Right renal pelvis (tissue), 4 donors: ENCODE measurements around the gene KCNK4. TPM values are rescaled to one million over a fixed set of nuclear protein-coding genes. Genes with fewer than 3 reads are reported as not detected.
"Not testable (repeated sequence)": the region's sequence is repeated elsewhere in the genome, so short reads cannot be mapped to it uniquely, and the experiment has no call there.

Experiments
- DNase-seq, 4 donors: peaks; one replicate each; pipeline ENCODE4 v3.0.0-alpha.2; 2013; ENCODE audit warnings: low read depth in 4 of 4, low spot score in 3 of 4, missing footprints in 1 of 4
- polyA plus RNA-seq, 4 donors: library from polyadenylated mRNA; unstranded; fragments of 120-200 nt; gene quantifications; one replicate each; pipeline ENCODE4 v1.2.1, GENCODE V29; 2013; ENCODE audit not compliant: insufficient read length in 4 of 4

KCNK4 gene
- polyA plus RNA-seq, 4 donors = 0.08 TPM; not detected in 3

- no peak for DNase-seq
These were observed 28.0 kb downstream of the KCNK4 start for GRCh38 chr11:64318766-64319761.

- no peak for DNase-seq
These were observed 29.5 kb downstream of the KCNK4 start for GRCh38 chr11:64320556-64320955.

GRCh38 chr11:64321026-64321425, 29.9 kb downstream of the KCNK4 start:
- DNase-seq = no peak

GRCh38 chr11:64321533-64321932, 30.4 kb downstream of the KCNK4 start:
- DNase-seq = no peak

- DNase-seq = no peak
These were observed 31.8 kb downstream of the KCNK4 start for GRCh38 chr11:64322925-64323260.

GRCh38 chr11:64323373-64323772, 32.3 kb downstream of the KCNK4 start:
- no peak for DNase-seq

GRCh38 chr11:64323984-64324383, 32.9 kb downstream of the KCNK4 start:
- DNase-seq = not testable (repeated sequence)

GRCh38 chr11:64324692-64325469, 33.8 kb downstream of the KCNK4 start:
- no peak for DNase-seq

GRCh38 chr11:64327375-64327774, 36.3 kb downstream of the KCNK4 start:
- no peak for DNase-seq

GRCh38 chr11:64327993-64328392, 36.9 kb downstream of the KCNK4 start:
- DNase-seq = no peak

GRCh38 chr11:64330888-64331287, 39.8 kb downstream of the KCNK4 start:
- no peak for DNase-seq

GRCh38 chr11:64331569-64332371, 40.7 kb downstream of the KCNK4 start:
- no peak for DNase-seq

- no peak for DNase-seq
These were observed 42.5 kb downstream of the KCNK4 start for GRCh38 chr11:64333556-64333955.

GRCh38 chr11:64334764-64335735, 43.9 kb downstream of the KCNK4 start:
- no peak for DNase-seq

- DNase-seq = no peak
These were observed 46.6 kb downstream of the KCNK4 start for GRCh38 chr11:64337538-64338249.

- DNase-seq = no peak
These were observed 47.6 kb downstream of the KCNK4 start for GRCh38 chr11:64338716-64339115.

- no peak for DNase-seq
These were observed 48.2 kb downstream of the KCNK4 start for GRCh38 chr11:64339286-64339685.

GRCh38 chr11:64339754-64340408, 48.8 kb downstream of the KCNK4 start, which contains the start of gene CCDC88B:
Gene CCDC88B (plus strand): TSS chr11:64340204. CDS start chr11:64340267, 63 bp downstream.
- no peak for DNase-seq
